Esophagus muscularis mucosa (tissue), 4 donors: Measurements from ENCODE around the gene C1orf116. TPM values are rescaled to one million over a fixed set of nuclear protein-coding genes. Genes with fewer than 3 reads are reported as not detected.
"Not testable (repeated sequence)": the region's sequence is repeated elsewhere in the genome, so short reads cannot be mapped to it uniquely, and the experiment has no call there.

Experiments
- DNase-seq: peaks from one replicate; pipeline ENCODE4 v3.0.0-alpha.2; 2017; ENCODE audit errors: extremely low spot score
- H3K27ac ChIP-seq, 4 donors: fragments of 200-600 bp; sonication (generic); replicated peaks in 1 of 4; 1 replicate in 3 of 4; 2 replicates in 1 of 4; pipeline ENCODE4 v1.5.1; 2016 to 2019; ENCODE audit warnings: mild to moderate bottlenecking in 1 of 4
- H3K27me3 ChIP-seq, 4 donors: fragments of 200-600 bp; sonication (generic); one replicate each; pipeline versions ENCODE4 v1.5.1 to v1.6.0; 2016 to 2019
- H3K36me3 ChIP-seq, 4 donors: fragments of 200-600 bp; sonication (generic); one replicate each; pipeline ENCODE4 v1.5.1; 2016 to 2019
- H3K4me1 ChIP-seq, 4 donors: fragments of 200-600 bp; sonication (generic); one replicate each; pipeline ENCODE4 v1.5.1; 2016 to 2019
- H3K4me3 ChIP-seq, 4 donors: fragments of 200-600 bp; sonication (generic); 1 replicate in 2 of 4; 2 replicates in 2 of 4; pipeline ENCODE4 v1.5.1; 2016 to 2019; ENCODE audit warnings: mild to moderate bottlenecking in 4 of 4, moderate library complexity in 1 of 4
- H3K9me3 ChIP-seq, 4 donors: fragments of 200-600 bp; sonication (generic); 1 replicate in 3 of 4; 2 replicates in 1 of 4; pipeline ENCODE4 v1.5.1; 2016 to 2019
- CTCF ChIP-seq, 3 experiments: fragments of 200-600 bp in 2 of 3; fragments of 450-650 bp in 1 of 3; sonication (generic) in 2 of 3; IDR thresholded peaks; one replicate each; pipeline ENCODE4 v1.5.1; 2017 to 2019; ENCODE audit warnings: antibody characterized with exemption in 3 of 3, mild to moderate bottlenecking in 2 of 3, moderate library complexity in 1 of 3
- EP300 ChIP-seq: sonication (generic); formaldehyde crosslinking; IDR thresholded peaks from one replicate; pipeline ENCODE4 v1.6.1; 2017; ENCODE audit warnings: antibody characterized with exemption
- POLR2A ChIP-seq: fragments of 450-650 bp; IDR thresholded peaks from one replicate; pipeline ENCODE4 v1.6.1; 2017; ENCODE audit warnings: antibody characterized with exemption, moderate library complexity, mild to moderate bottlenecking, low read depth
- POLR2AphosphoS5 ChIP-seq, 2 donors: sonication (generic); formaldehyde crosslinking; IDR thresholded peaks; one replicate each; pipeline ENCODE4 v1.6.1; 2017; ENCODE audit warnings: antibody characterized with exemption in 2 of 2
- WGBS: methylation state at CpG from one replicate; pipeline ENCODE4 v1.1.5; 2018; 5-methylcytosine and 5-hydroxymethylcytosine counted together
- intact Hi-C: fragments of 100-400 bp; cut with DNase I; formaldehyde crosslinking; loops from one replicate; pipeline ENCODE4 v1.15.1; 2023
- total RNA-seq, 4 donors: library from RNA; depleted of rRNA; stranded (reverse); fragments of >200 nt; gene quantifications; one replicate each; pipeline versions ENCODE4 v1.1.0 to v1.2.1, GENCODE V29; 2016

C1orf116 gene
- total RNA-seq, 4 donors from 2014 or later: under 0.01 to 0.32 (median 0.17) TPM

- DNase-seq: no peak
- peaks cover 0 to 19% (median 11%) of the 10 kb centered on the region in 4 donors for H3K36me3 ChIP-seq
- WGBS: 71% methylated on average over 2 of the region's 2 CpGs
- no peak overlapping the region for H3K4me3 ChIP-seq
- intact Hi-C loops: no loop called here
- no peaks in the 10 kb centered on the region for H3K9me3 ChIP-seq
- no peak overlapping the region for H3K27ac ChIP-seq
- TF ChIP-seq POLR2A: no peak
- TF ChIP-seq POLR2AphosphoS5 (IDR thresholded peaks at IDR 0.05): no peak
- no peak for TF ChIP-seq CTCF (IDR thresholded peaks at IDR 0.05)
- no peak for TF ChIP-seq EP300
- H3K4me1 ChIP-seq: peaks cover 46 to 63% (median 53%) of the 10 kb centered on the region in 4 donors
- no peaks in the 10 kb centered on the region for H3K27me3 ChIP-seq
Measured at GRCh38 chr1:207045453-207045852, 12.9 kb upstream of the C1orf116 start.

- H3K27me3 ChIP-seq, H3K36me3 ChIP-seq, intact Hi-C loops, H3K4me3 ChIP-seq, DNase-seq, H3K27ac ChIP-seq, H3K9me3 ChIP-seq: not testable (repeated sequence)
- H3K4me1 ChIP-seq: peaks cover 14 to 31% (median 26%) of the 10 kb centered on the region in 4 donors
- 90% methylated on average over 2 of the region's 2 CpGs for WGBS
Measured at GRCh38 chr1:207041397-207041796, 8.8 kb upstream of the C1orf116 start.

- H3K36me3 ChIP-seq: no peaks in the 10 kb centered on the region
- TF ChIP-seq CTCF (IDR thresholded peaks at IDR 0.05): no peak
- no peak for TF ChIP-seq EP300
- TF ChIP-seq POLR2A: no peak
- no peak for TF ChIP-seq POLR2AphosphoS5 (IDR thresholded peaks at IDR 0.05)
- no peak overlapping the region for H3K27ac ChIP-seq
- intact Hi-C loops: no loop called here
- H3K4me1 ChIP-seq: peaks cover 1 to 19% (median 14%) of the 10 kb centered on the region in 4 donors
- H3K4me3 ChIP-seq: no peak overlapping the region
- no peaks in the 10 kb centered on the region for H3K27me3 ChIP-seq
- H3K9me3 ChIP-seq: no peaks in the 10 kb centered on the region
- no peak for DNase-seq
- WGBS: 67% methylated on average over 3 of the region's 3 CpGs
Measured at GRCh38 chr1:207040181-207040533, 7.6 kb upstream of the C1orf116 start.

GRCh38 chr1:207039380-207040180 lies 7.0 kb upstream of the C1orf116 start:
- intact Hi-C loops: no loop called here
- TF ChIP-seq POLR2AphosphoS5 (IDR thresholded peaks at IDR 0.05) (no peak), POLR2A (no peak), EP300 (no peak), CTCF (IDR thresholded peaks at IDR 0.05) (no peak)
- DNase-seq: peak; percentile 80
- Histone ChIP-seq H3K4me3 (no peak overlapping the region), H3K9me3 (no peaks in the 10 kb centered on the region), H3K36me3 (no peaks in the 10 kb centered on the region), H3K4me1 (peaks cover 0 to 13% (median 8%) of the 10 kb centered on the region in 4 donors), H3K27ac (no peak overlapping the region), H3K27me3 (no peaks in the 10 kb centered on the region)
- WGBS: 76% methylated on average over 4 of the region's 4 CpGs

- H3K27me3 ChIP-seq: peaks cover 0 to 6% (median 0%) of the 10 kb centered on the region in 4 donors
- TF ChIP-seq CTCF (IDR thresholded peaks at IDR 0.05) (no peak), POLR2A (no peak), POLR2AphosphoS5 (IDR thresholded peaks at IDR 0.05) (no peak), EP300 (no peak)
- H3K36me3 ChIP-seq: no peaks in the 10 kb centered on the region
- H3K4me1 ChIP-seq: peaks cover 0 to 7% (median 0%) of the 10 kb centered on the region in 4 donors
- 100% methylated on average over 1 of the region's 1 CpG for WGBS
- intact Hi-C loops: no loop called here
- no peak for DNase-seq
- H3K9me3 ChIP-seq: no peaks in the 10 kb centered on the region
- no peak overlapping the region for H3K4me3 ChIP-seq
- H3K27ac ChIP-seq: no peak overlapping the region
Measured at GRCh38 chr1:207036865-207037264, 4.3 kb upstream of the C1orf116 start.
